HCT116 (cell line): Measurements from ENCODE around the gene SART3. TPM values are rescaled to one million over a fixed set of nuclear protein-coding genes. Genes with fewer than 3 reads are reported as not detected.

Experiments used
- ATAC-seq: fragments of 200-7000 bp; cut with Tn5 transposase; 2 replicates; pipeline ENCODE4 v1.9.1; 2020; ENCODE audit warnings: mild to moderate bottlenecking, moderate library complexity
- BruUV-seq: library from RNA; stranded (reverse); fragments of 400-500 nt; replicated peaks from 2 replicates; lab custom pipeline; 2021; lab: Mats Ljungman, UMichigan
- CTCF ChIA-PET: fragments of 300-600 bp; sonication (Branson Sonifier 250); formaldehyde crosslinking; loops from one replicate; lab custom pipeline; 2021; ENCODE audit warnings: antibody characterized with exemption; lab: Charles Lee
- POLR2A ChIA-PET: fragments of 300-600, 350-600 bp; sonication (Branson Sonifier 250); formaldehyde crosslinking; loops from one replicate; lab custom pipeline; 2021; ENCODE audit warnings: antibody characterized with exemption; lab: Charles Lee
- RAD21 ChIA-PET, 2 experiments: fragments of 300-600 bp; sonication (Branson Sonifier 250); formaldehyde crosslinking; loops; one replicate each; lab custom pipeline; 2023; ENCODE audit warnings: low total read pairs in 2 of 2; ENCODE audit not compliant: uncharacterized antibody in 2 of 2, unreplicated experiment in 2 of 2, low non-redundant PET in 1 of 2; lab: Charles Lee
- DNase-seq: peaks from one replicate; pipeline ENCODE4 v3.0.0-alpha.2; 2010; ENCODE audit warnings: low read depth, low spot score
- H2AFZ ChIP-seq: fragments of 200-600 bp; shearing (Covaris generic), sonication (generic); 2 replicates; pipeline ENCODE4 v1.6.1; 2017; ENCODE audit warnings: low read depth, mixed run types, mixed read lengths, antibody characterized with exemption, low read length; ENCODE audit not compliant: poor library complexity, severe bottlenecking
- H3K27ac ChIP-seq: 2 replicates; pipeline ENCODE4 v1.5.1; 2012; ENCODE audit warnings: low read depth, low read length
- H3K27me3 ChIP-seq: fragments of 200-600 bp; sonication (generic); 2 replicates; pipeline ENCODE4 v1.6.1; 2016; ENCODE audit warnings: mixed run types, low read length, mixed read lengths; ENCODE audit not compliant: insufficient read depth
- H3K36me3 ChIP-seq, 2 experiments: fragments of 200-500 bp in 1 of 2; fragments of 200-600 bp in 1 of 2; sonication (Bioruptor generic) in 1 of 2; sonication (generic) in 1 of 2; 2 replicates each; pipeline versions ENCODE4 v1.5.1 to v1.6.1; 2014 to 2016; ENCODE audit warnings: low read length in 2 of 2, inconsistent platforms in 1 of 2, mixed read lengths in 1 of 2, mixed run types in 1 of 2; ENCODE audit not compliant: insufficient read depth in 2 of 2, control insufficient read depth in 1 of 2
- H3K4me1 ChIP-seq, 2 experiments: fragments of 200-600 bp in 1 of 2; sonication (generic) in 1 of 2; 2 replicates each; pipeline versions ENCODE4 v1.5.1 to v1.6.1; 2012 to 2017; ENCODE audit warnings: low read length in 2 of 2, inconsistent platforms in 1 of 2, mild to moderate bottlenecking in 1 of 2, mixed read lengths in 1 of 2, mixed run types in 1 of 2, moderate library complexity in 1 of 2; ENCODE audit not compliant: insufficient read depth in 2 of 2, control insufficient read depth in 1 of 2
- H3K4me2 ChIP-seq: fragments of 200-600 bp; sonication (generic); 2 replicates; pipeline ENCODE4 v1.6.1; 2017; ENCODE audit warnings: mixed run types, low read length, mixed read lengths
- H3K4me3 ChIP-seq, 2 experiments: fragments of 200-600 bp in 1 of 2; sonication (generic) in 1 of 2; replicated peaks in 1 of 2; 2 replicates each; pipeline ENCODE4 v1.5.1; 2011 to 2016; ENCODE audit warnings: low read length in 2 of 2, control low read depth in 1 of 2, low read depth in 1 of 2, mild to moderate bottlenecking in 1 of 2, mixed read lengths in 1 of 2, mixed run types in 1 of 2
- H3K79me2 ChIP-seq: fragments of 200-600 bp; sonication (generic); 2 replicates; pipeline ENCODE4 v1.6.1; 2017; ENCODE audit warnings: mild to moderate bottlenecking, mixed run types, low read length, moderate library complexity, mixed read lengths; ENCODE audit not compliant: insufficient read depth
- H3K9ac ChIP-seq: fragments of 200-600 bp; sonication (generic); 2 replicates; pipeline ENCODE4 v1.6.1; 2016; ENCODE audit warnings: low read length, mixed read lengths
- H3K9me2 ChIP-seq: fragments of 200-600 bp; sonication (generic), shearing (Covaris generic); 2 replicates; pipeline ENCODE4 v1.6.1; 2017; ENCODE audit warnings: mixed run types, mild to moderate bottlenecking, moderate library complexity; ENCODE audit not compliant: insufficient read depth
- H3K9me3 ChIP-seq, 2 experiments: fragments of 200-500 bp in 1 of 2; fragments of 200-600 bp in 1 of 2; sonication (Bioruptor generic) in 1 of 2; sonication (generic) in 1 of 2; 2 replicates each; pipeline ENCODE4 v1.6.1; 2014 to 2017; ENCODE audit warnings: low read length in 2 of 2, mixed read lengths in 2 of 2, inconsistent platforms in 1 of 2, low read depth in 1 of 2, mild to moderate bottlenecking in 1 of 2, mixed run types in 1 of 2, moderate library complexity in 1 of 2; ENCODE audit not compliant: control insufficient read depth in 1 of 2, insufficient read depth in 1 of 2
- H4K20me1 ChIP-seq: fragments of 200-600 bp; sonication (generic), shearing (Covaris generic); 2 replicates; pipeline ENCODE4 v1.6.1; 2017; ENCODE audit warnings: mixed run types, mild to moderate bottlenecking, moderate library complexity; ENCODE audit not compliant: insufficient read depth
- CTCF ChIP-seq, 3 experiments: fragments of 200-600 bp in 1 of 3; sonication (generic) in 1 of 3; IDR thresholded peaks in 2 of 3; conservative IDR thresholded peaks in 1 of 3; 2 replicates each; pipeline ENCODE4 v1.5.1; 2012 to 2017; ENCODE audit warnings: low read depth in 2 of 3, low read length in 2 of 3, antibody characterized with exemption in 1 of 3, borderline replicate concordance in 1 of 3, control low read depth in 1 of 3, mild to moderate bottlenecking in 1 of 3, mixed read lengths in 1 of 3, mixed run types in 1 of 3, moderate library complexity in 1 of 3; ENCODE audit not compliant: insufficient read depth in 1 of 3
- EGR1 ChIP-seq: IDR thresholded peaks from 2 replicates; pipeline ENCODE4 v1.6.1; 2012; ENCODE audit warnings: low read depth
- JUND ChIP-seq: IDR thresholded peaks from 2 replicates; pipeline ENCODE4 v1.6.1; 2012
- MAX ChIP-seq: IDR thresholded peaks from 2 replicates; pipeline ENCODE4 v1.6.1; 2012
- POLR2A ChIP-seq: IDR thresholded peaks from 2 replicates; pipeline ENCODE4 v1.7.0; 2011; ENCODE audit warnings: borderline replicate concordance; ENCODE audit not compliant: insufficient read depth, insufficient read length; ENCODE audit errors: extremely low read depth
- SP1 ChIP-seq: IDR thresholded peaks from 2 replicates; pipeline ENCODE4 v1.6.1; 2012; ENCODE audit warnings: low read depth
- ZFX ChIP-seq: fragments of 450-650 bp; IDR thresholded peaks from 2 replicates; pipeline ENCODE4 v1.6.1; 2017
- intact Hi-C: fragments of 100-400 bp; cut with micrococcal nuclease; formaldehyde crosslinking; loops from 2 replicates; pipeline ENCODE4 v1.10.0; 2022
- total RNA-seq: library from RNA; stranded (reverse); gene quantifications from one replicate; pipeline ENCODE4 v1.2.1, GENCODE V29; 2021; ENCODE audit not compliant: unreplicated experiment
- TF ChIP-seq, protein P1 (sequence below): IDR thresholded peaks from 2 replicates; pipeline ENCODE4 v1.6.1; 2011; ENCODE audit warnings: mild to moderate bottlenecking, low read length, moderate library complexity; ENCODE audit not compliant: insufficient replicate concordance; ENCODE audit errors: extremely low read depth
- TF ChIP-seq, protein P2 (sequence below): IDR thresholded peaks from 2 replicates; pipeline ENCODE4 v1.6.1; 2012
- TF ChIP-seq, protein P3 (sequence below): IDR thresholded peaks from 2 replicates; pipeline ENCODE4 v1.6.1; 2012; ENCODE audit warnings: low read depth

The SART3 gene
- total RNA-seq, 1 experiment from 2014 or later, result 76.1 TPM

DNA sequence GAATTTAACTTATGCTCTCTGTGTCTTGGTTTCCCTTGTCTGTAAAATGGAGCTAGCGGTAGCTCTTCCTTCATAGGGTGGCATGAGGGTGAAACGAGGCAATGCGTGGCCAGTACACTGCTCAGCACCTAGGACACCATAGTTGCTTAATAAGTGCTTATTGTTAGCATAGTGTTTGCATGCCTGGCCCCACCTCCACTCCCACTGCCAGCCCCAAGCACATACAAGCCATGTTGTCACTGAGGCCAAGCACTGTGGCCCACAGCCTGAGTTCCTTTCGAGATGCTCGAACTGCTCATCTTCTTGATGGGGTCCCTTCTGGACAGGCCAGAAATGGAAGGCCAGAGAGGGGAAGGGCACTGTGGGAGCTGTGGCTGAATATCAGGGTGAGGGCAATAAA, 45.1 kb downstream of the SART3 start (continued):
- TF ChIP-seq CTCF (IDR thresholded peaks at IDR 0.05 in 2 of 3, conservative IDR thresholded peaks at IDR 0.05 in 1 of 3; ENCODE audit: borderline replicate concordance in 1 of 3, insufficient read depth in 1 of 3, low read depth in 2 of 3, low read length in 2 of 3), result no peak
- TF ChIP-seq, protein P1, sequence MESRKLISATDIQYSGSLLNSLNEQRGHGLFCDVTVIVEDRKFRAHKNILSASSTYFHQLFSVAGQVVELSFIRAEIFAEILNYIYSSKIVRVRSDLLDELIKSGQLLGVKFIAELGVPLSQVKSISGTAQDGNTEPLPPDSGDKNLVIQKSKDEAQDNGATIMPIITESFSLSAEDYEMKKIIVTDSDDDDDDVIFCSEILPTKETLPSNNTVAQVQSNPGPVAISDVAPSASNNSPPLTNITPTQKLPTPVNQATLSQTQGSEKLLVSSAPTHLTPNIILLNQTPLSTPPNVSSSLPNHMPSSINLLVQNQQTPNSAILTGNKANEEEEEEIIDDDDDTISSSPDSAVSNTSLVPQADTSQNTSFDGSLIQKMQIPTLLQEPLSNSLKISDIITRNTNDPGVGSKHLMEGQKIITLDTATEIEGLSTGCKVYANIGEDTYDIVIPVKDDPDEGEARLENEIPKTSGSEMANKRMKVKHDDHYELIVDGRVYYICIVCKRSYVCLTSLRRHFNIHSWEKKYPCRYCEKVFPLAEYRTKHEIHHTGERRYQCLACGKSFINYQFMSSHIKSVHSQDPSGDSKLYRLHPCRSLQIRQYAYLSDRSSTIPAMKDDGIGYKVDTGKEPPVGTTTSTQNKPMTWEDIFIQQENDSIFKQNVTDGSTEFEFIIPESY, result no peak
- TF ChIP-seq, protein P2, sequence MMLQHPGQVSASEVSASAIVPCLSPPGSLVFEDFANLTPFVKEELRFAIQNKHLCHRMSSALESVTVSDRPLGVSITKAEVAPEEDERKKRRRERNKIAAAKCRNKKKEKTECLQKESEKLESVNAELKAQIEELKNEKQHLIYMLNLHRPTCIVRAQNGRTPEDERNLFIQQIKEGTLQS, result no peak

GRCh38 chr12:108514973-108515814, 45.8 kb downstream of the SART3 start, which contains the start of gene FICD:
TSS of gene FICD (plus strand) at chr12:108515277. CDS start at chr12:108516973, 1,696 bp downstream.
- Histone ChIP-seq H3K27me3 (no peaks in the 10 kb centered on the region), H3K9me2 (no peaks in the 10 kb centered on the region), H3K9me3 (no peaks in the 10 kb centered on the region), H3K4me2 (peak within 1 kb of the TSS; percentile 98), H3K9ac (peak within 1 kb of the TSS; percentile 83), H3K27ac (peak within 1 kb of the TSS; percentile 42; the same call in 1 of the 2 replicates), H3K4me1 (peaks cover 3 to 19% of the 10 kb centered on the region in 2 experiments; a peak in 2 of 4 replicates), H4K20me1 (no peaks in the 10 kb centered on the region), H3K36me3 (peaks cover 2 to 4% of the 10 kb centered on the region in 2 experiments; a peak in 2 of 4 replicates), H3K4me3 (peak within 1 kb of the TSS; percentile 89 to 94), H2AFZ (no peak within 1 kb of the TSS), H3K79me2 (no peaks in the 10 kb centered on the region)
- POLR2A ChIA-PET, result no interaction called here
- intact Hi-C loops, result loop anchor here (1.0 to 5.0 kb wide), 2 partner anchors 103 to 598 kb away; no protein-coding TSS in a partner anchor
- DNase-seq (peak; percentile 96), ATAC-seq (peak; percentile 90)
- BruUV-seq, result TSS peak; percentile 77
- RAD21 ChIA-PET, result no interaction called here
- CTCF ChIA-PET, result interaction anchor here (0.6 kb wide), 1 partner anchor 525 kb away, joined by 3 read pairs; no protein-coding TSS in a partner anchor
- TF ChIP-seq, protein P2, result no peak
- TF ChIP-seq, protein P3, sequence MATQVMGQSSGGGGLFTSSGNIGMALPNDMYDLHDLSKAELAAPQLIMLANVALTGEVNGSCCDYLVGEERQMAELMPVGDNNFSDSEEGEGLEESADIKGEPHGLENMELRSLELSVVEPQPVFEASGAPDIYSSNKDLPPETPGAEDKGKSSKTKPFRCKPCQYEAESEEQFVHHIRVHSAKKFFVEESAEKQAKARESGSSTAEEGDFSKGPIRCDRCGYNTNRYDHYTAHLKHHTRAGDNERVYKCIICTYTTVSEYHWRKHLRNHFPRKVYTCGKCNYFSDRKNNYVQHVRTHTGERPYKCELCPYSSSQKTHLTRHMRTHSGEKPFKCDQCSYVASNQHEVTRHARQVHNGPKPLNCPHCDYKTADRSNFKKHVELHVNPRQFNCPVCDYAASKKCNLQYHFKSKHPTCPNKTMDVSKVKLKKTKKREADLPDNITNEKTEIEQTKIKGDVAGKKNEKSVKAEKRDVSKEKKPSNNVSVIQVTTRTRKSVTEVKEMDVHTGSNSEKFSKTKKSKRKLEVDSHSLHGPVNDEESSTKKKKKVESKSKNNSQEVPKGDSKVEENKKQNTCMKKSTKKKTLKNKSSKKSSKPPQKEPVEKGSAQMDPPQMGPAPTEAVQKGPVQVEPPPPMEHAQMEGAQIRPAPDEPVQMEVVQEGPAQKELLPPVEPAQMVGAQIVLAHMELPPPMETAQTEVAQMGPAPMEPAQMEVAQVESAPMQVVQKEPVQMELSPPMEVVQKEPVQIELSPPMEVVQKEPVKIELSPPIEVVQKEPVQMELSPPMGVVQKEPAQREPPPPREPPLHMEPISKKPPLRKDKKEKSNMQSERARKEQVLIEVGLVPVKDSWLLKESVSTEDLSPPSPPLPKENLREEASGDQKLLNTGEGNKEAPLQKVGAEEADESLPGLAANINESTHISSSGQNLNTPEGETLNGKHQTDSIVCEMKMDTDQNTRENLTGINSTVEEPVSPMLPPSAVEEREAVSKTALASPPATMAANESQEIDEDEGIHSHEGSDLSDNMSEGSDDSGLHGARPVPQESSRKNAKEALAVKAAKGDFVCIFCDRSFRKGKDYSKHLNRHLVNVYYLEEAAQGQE, result no peak
- TF ChIP-seq JUND (no peak), MAX (peak; percentile 50; the same call in 1 of the 2 replicates), SP1 (peak; percentile 94), POLR2A (no peak), ZFX (peak; percentile 13; the same call in 1 of the 2 replicates), CTCF (IDR thresholded peaks at IDR 0.05 in 2 of 3, conservative IDR thresholded peaks at IDR 0.05 in 1 of 3; ENCODE audit: borderline replicate concordance in 1 of 3, insufficient read depth in 1 of 3, low read depth in 2 of 3, low read length in 2 of 3) (no peak), EGR1 (no peak)
